H9 (cell line): Measurements from ENCODE around the gene LST1. TPM values are rescaled to one million over a fixed set of nuclear protein-coding genes. Genes with fewer than 3 reads are reported as not detected.

Experiments used
- DNase-seq: peaks from one replicate; pipeline ENCODE4 v3.0.0-alpha.2; 2017
- H2AFZ ChIP-seq: one replicate; pipeline ENCODE4 v1.6.1; 2013; ENCODE audit warnings: mild to moderate bottlenecking, low read length, control low read depth, moderate library complexity
- H2AK5ac ChIP-seq: 2 replicates; pipeline ENCODE4 v1.6.1; 2013; ENCODE audit warnings: low read length, control low read depth, mixed read lengths; ENCODE audit not compliant: insufficient read length
- H2BK120ac ChIP-seq: one replicate; pipeline ENCODE4 v1.6.1; 2013; ENCODE audit warnings: low read depth, mild to moderate bottlenecking, low read length, control low read depth, inconsistent platforms; ENCODE audit not compliant: poor library complexity, severe bottlenecking
- H2BK12ac ChIP-seq: 2 replicates; pipeline ENCODE4 v1.6.1; 2013; ENCODE audit warnings: low read length, control low read depth, mixed read lengths, low read depth; ENCODE audit not compliant: insufficient read length
- H2BK15ac ChIP-seq: 2 replicates; pipeline ENCODE4 v1.6.1; 2013; ENCODE audit warnings: low read depth, low read length, control low read depth
- H2BK20ac ChIP-seq: one replicate; pipeline ENCODE4 v1.6.1; 2013; ENCODE audit warnings: low read depth, mild to moderate bottlenecking, low read length, control low read depth, inconsistent platforms; ENCODE audit not compliant: poor library complexity, severe bottlenecking
- H2BK5ac ChIP-seq: 2 replicates; pipeline ENCODE4 v1.6.1; 2013; ENCODE audit warnings: low read length, control low read depth, mixed read lengths; ENCODE audit not compliant: insufficient read length
- H3K14ac ChIP-seq: 2 replicates; pipeline ENCODE4 v1.6.1; 2013; ENCODE audit warnings: low read length, control low read depth; ENCODE audit not compliant: insufficient read depth
- H3K18ac ChIP-seq: 2 replicates; pipeline ENCODE4 v1.6.1; 2013; ENCODE audit warnings: low read depth, mild to moderate bottlenecking, mixed read lengths, low read length, control low read depth; ENCODE audit not compliant: insufficient read length
- H3K23ac ChIP-seq: 2 replicates; pipeline ENCODE4 v1.6.1; 2013; ENCODE audit warnings: low read length, control low read depth, mixed read lengths, low read depth; ENCODE audit not compliant: insufficient read length
- H3K23me2 ChIP-seq: 2 replicates; pipeline ENCODE4 v1.6.1; 2013; ENCODE audit warnings: low read depth, mild to moderate bottlenecking, mixed read lengths, low read length, control low read depth; ENCODE audit not compliant: insufficient read length, poor library complexity, severe bottlenecking
- H3K27ac ChIP-seq: 2 replicates; pipeline ENCODE4 v1.5.1; 2013; ENCODE audit warnings: low read length, control low read depth, mixed read lengths, low read depth; ENCODE audit not compliant: insufficient read length
- H3K27me3 ChIP-seq: 2 replicates; pipeline ENCODE4 v1.6.1; 2013; ENCODE audit warnings: low read length, control low read depth, inconsistent platforms; ENCODE audit not compliant: insufficient read depth
- H3K4ac ChIP-seq: 2 replicates; pipeline ENCODE4 v1.6.1; 2013; ENCODE audit warnings: low read depth, mild to moderate bottlenecking, control low read depth, inconsistent platforms, low read length, moderate library complexity
- H3K4me1 ChIP-seq: 2 replicates; pipeline ENCODE4 v1.6.1; 2013; ENCODE audit warnings: low read length, control low read depth, inconsistent platforms; ENCODE audit not compliant: insufficient read depth
- H3K4me2 ChIP-seq: 2 replicates; pipeline ENCODE4 v1.6.1; 2013; ENCODE audit warnings: low read length, control low read depth, mixed read lengths; ENCODE audit not compliant: insufficient read length, insufficient read depth
- H3K56ac ChIP-seq: 2 replicates; pipeline ENCODE4 v1.6.1; 2013; ENCODE audit warnings: low read depth, mild to moderate bottlenecking, mixed read lengths, low read length, control low read depth; ENCODE audit not compliant: insufficient read length
- H3K79me1 ChIP-seq: 2 replicates; pipeline ENCODE4 v1.6.1; 2013; ENCODE audit warnings: low read depth, mild to moderate bottlenecking, moderate library complexity, low read length, control low read depth, inconsistent platforms; ENCODE audit not compliant: insufficient read depth, poor library complexity, severe bottlenecking
- H3K79me2 ChIP-seq: 2 replicates; pipeline ENCODE4 v1.6.1; 2013; ENCODE audit warnings: low read length, control low read depth, inconsistent platforms; ENCODE audit not compliant: insufficient read depth
- H3K9ac ChIP-seq: 2 replicates; pipeline ENCODE4 v1.6.1; 2013; ENCODE audit warnings: low read length, control low read depth, mixed read lengths; ENCODE audit not compliant: insufficient read length; ENCODE audit errors: extremely low read depth
- H3K9me3 ChIP-seq: one replicate; pipeline ENCODE4 v1.6.1; 2013; ENCODE audit warnings: low read depth, low read length, inconsistent platforms; ENCODE audit not compliant: control insufficient read depth
- H3T11ph ChIP-seq: one replicate; pipeline ENCODE4 v1.6.1; 2013; ENCODE audit warnings: mild to moderate bottlenecking, low read length, control low read depth, inconsistent platforms
- H4K20me1 ChIP-seq: one replicate; pipeline ENCODE4 v1.6.1; 2013; ENCODE audit not compliant: control insufficient read depth, insufficient read length, insufficient read depth
- H4K5ac ChIP-seq: 2 replicates; pipeline ENCODE4 v1.6.1; 2013; ENCODE audit warnings: low read depth, mild to moderate bottlenecking, mixed read lengths, low read length, control low read depth; ENCODE audit not compliant: insufficient read length
- H4K8ac ChIP-seq: replicated peaks from 2 replicates; pipeline ENCODE4 v1.6.1; 2013; ENCODE audit warnings: low read length, control low read depth, mixed read lengths, low read depth; ENCODE audit not compliant: insufficient read length
- H4K91ac ChIP-seq: 2 replicates; pipeline ENCODE4 v1.6.1; 2013; ENCODE audit warnings: low read depth, mild to moderate bottlenecking, moderate library complexity, mixed read lengths, low read length, control low read depth; ENCODE audit not compliant: insufficient read length
- H3K27ac Mint-ChIP-seq, 3 experiments: 2 replicates in 2 of 3; 3 replicates in 1 of 3; pipeline ENCODE4 v1.8.0; 2020 to 2021; ENCODE audit warnings: mixed read lengths in 3 of 3, mild to moderate bottlenecking in 1 of 3, moderate library complexity in 1 of 3
- H3K27me3 Mint-ChIP-seq: 2 replicates; pipeline ENCODE4 v1.8.0; 2021; ENCODE audit warnings: low read depth, mild to moderate bottlenecking, moderate library complexity, mixed read lengths
- H3K36me3 Mint-ChIP-seq, 3 experiments: 2 replicates in 2 of 3; 3 replicates in 1 of 3; pipeline ENCODE4 v1.8.0; 2020 to 2021; ENCODE audit warnings: low read depth in 3 of 3, mixed read lengths in 3 of 3; ENCODE audit not compliant: insufficient read depth in 1 of 3
- H3K4me1 Mint-ChIP-seq, 2 experiments: 2 replicates each; pipeline ENCODE4 v1.8.0; 2020; ENCODE audit warnings: mixed read lengths in 2 of 2
- H3K4me3 Mint-ChIP-seq, 2 experiments: 2 replicates in 1 of 2; 3 replicates in 1 of 2; pipeline ENCODE4 v1.8.0; 2020 to 2021; ENCODE audit warnings: mild to moderate bottlenecking in 2 of 2, mixed read lengths in 2 of 2, moderate library complexity in 1 of 2
- H3K9me3 Mint-ChIP-seq, 2 experiments: 2 replicates in 1 of 2; 3 replicates in 1 of 2; pipeline ENCODE4 v1.8.0; 2020; ENCODE audit warnings: mild to moderate bottlenecking in 2 of 2, mixed read lengths in 2 of 2, moderate library complexity in 1 of 2
- WGBS: extraction: QIAGEN DNeasy Blood & Tissue Kit; methylation state at CpG from one replicate; pipeline ENCODE4 v1.1.7; 2013; ENCODE audit warnings: missing lambda C conversion rate, low lambda C conversion rate, mixed read lengths; ENCODE audit not compliant: insufficient read length; ENCODE audit errors: extremely low coverage; 5-methylcytosine and 5-hydroxymethylcytosine counted together
- total RNA-seq: library from RNA; stranded (reverse); gene quantifications from 2 replicates; pipeline ENCODE4 v1.2.1, GENCODE V29; 2021
- TF ChIP-seq, protein P1 (sequence below): fragments of 200-600 bp; sonication (generic); conservative IDR thresholded peaks from 3 replicates; pipeline ENCODE4 v1.8.0; 2021; ENCODE audit warnings: antibody characterized with exemption, mild to moderate bottlenecking

LST1 gene
- total RNA-seq, 1 experiment from 2014 or later, result not detected

DNA sequence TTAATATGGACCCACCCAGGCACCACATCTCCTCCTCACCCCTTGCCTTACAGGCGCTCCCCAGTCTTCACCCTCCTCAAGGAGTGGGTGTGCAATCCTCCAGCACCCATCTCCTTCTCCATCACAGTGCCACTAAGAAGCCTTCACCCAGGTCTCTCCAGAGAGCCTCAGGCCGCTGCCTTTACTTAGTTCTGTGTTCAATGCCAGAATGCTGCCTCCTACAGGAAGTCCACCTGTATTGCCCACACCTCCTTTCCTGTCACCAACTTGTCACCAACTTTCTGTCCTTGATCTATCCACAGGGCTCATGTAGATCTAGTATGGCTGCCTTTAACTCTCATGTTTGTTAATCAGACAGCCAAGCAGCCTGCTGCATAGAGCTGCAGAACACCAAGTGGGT lies 586 bp upstream of the LST1 start:
- no peak overlapping the region for H3K27ac Mint-ChIP-seq
- H3K4me3 Mint-ChIP-seq, result no peak overlapping the region
- no peaks in the 10 kb centered on the region for H3K27me3 ChIP-seq

More for the DNA sequence above, 586 bp upstream of the LST1 start:
- no peak overlapping the region for H3T11ph ChIP-seq
- H3K79me1 ChIP-seq, result no peaks in the 10 kb centered on the region
- H3K14ac ChIP-seq, result no peak overlapping the region
- peaks cover 23 to 35% of the 10 kb centered on the region in 2 experiments for H3K4me1 Mint-ChIP-seq
- no peak overlapping the region for H3K23ac ChIP-seq
- H2BK5ac ChIP-seq, result no peak overlapping the region
- no peak overlapping the region for H4K5ac ChIP-seq
- no peak overlapping the region for H2AK5ac ChIP-seq
- no peak overlapping the region for H4K8ac ChIP-seq
- H3K4ac ChIP-seq, result no peak overlapping the region
- DNase-seq, result peak; percentile 66
- peaks cover 11% of the 10 kb centered on the region for H3K23me2 ChIP-seq
- H3K9ac ChIP-seq, result no peak overlapping the region
- no peaks in the 10 kb centered on the region for H3K36me3 Mint-ChIP-seq
- H2BK120ac ChIP-seq, result no peak overlapping the region
- H3K9me3 ChIP-seq, result no peaks in the 10 kb centered on the region
- H3K9me3 Mint-ChIP-seq, result no peaks in the 10 kb centered on the region; a peak in 1 of 5 replicates
- no peak overlapping the region for H2BK12ac ChIP-seq
- H3K4me1 ChIP-seq, result peaks cover 2% of the 10 kb centered on the region; the same call in 1 of the 2 replicates
- H3K27me3 Mint-ChIP-seq, result peaks cover 24% of the 10 kb centered on the region
- H3K56ac ChIP-seq, result no peak overlapping the region
- no peak overlapping the region for H2BK20ac ChIP-seq
- no CpG with 5 or more reads among the region's 2 CpGs for WGBS
- no peak overlapping the region for H3K4me2 ChIP-seq
- no peaks in the 10 kb centered on the region for H3K79me2 ChIP-seq
- H3K18ac ChIP-seq, result no peak overlapping the region
- TF ChIP-seq, protein P1, sequence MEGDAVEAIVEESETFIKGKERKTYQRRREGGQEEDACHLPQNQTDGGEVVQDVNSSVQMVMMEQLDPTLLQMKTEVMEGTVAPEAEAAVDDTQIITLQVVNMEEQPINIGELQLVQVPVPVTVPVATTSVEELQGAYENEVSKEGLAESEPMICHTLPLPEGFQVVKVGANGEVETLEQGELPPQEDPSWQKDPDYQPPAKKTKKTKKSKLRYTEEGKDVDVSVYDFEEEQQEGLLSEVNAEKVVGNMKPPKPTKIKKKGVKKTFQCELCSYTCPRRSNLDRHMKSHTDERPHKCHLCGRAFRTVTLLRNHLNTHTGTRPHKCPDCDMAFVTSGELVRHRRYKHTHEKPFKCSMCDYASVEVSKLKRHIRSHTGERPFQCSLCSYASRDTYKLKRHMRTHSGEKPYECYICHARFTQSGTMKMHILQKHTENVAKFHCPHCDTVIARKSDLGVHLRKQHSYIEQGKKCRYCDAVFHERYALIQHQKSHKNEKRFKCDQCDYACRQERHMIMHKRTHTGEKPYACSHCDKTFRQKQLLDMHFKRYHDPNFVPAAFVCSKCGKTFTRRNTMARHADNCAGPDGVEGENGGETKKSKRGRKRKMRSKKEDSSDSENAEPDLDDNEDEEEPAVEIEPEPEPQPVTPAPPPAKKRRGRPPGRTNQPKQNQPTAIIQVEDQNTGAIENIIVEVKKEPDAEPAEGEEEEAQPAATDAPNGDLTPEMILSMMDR, result peak; percentile 77
- no peak overlapping the region for H2AFZ ChIP-seq
- no peak overlapping the region for H3K27ac ChIP-seq
- no peak overlapping the region for H2BK15ac ChIP-seq
- H4K20me1 ChIP-seq, result no peaks in the 10 kb centered on the region
- H4K91ac ChIP-seq, result no peak overlapping the region
